DMS53 treated with DMSO at 0.1 percent for 48 hours (cell line): ENCODE measurements around the gene WNT5A.

Experiments
- DNase-seq: peaks from one replicate; lab custom pipeline; 2025; ENCODE audit not compliant: unreplicated experiment; lab: John Stamatoyannopoulos, UW

Gene WNT5A

DNA sequence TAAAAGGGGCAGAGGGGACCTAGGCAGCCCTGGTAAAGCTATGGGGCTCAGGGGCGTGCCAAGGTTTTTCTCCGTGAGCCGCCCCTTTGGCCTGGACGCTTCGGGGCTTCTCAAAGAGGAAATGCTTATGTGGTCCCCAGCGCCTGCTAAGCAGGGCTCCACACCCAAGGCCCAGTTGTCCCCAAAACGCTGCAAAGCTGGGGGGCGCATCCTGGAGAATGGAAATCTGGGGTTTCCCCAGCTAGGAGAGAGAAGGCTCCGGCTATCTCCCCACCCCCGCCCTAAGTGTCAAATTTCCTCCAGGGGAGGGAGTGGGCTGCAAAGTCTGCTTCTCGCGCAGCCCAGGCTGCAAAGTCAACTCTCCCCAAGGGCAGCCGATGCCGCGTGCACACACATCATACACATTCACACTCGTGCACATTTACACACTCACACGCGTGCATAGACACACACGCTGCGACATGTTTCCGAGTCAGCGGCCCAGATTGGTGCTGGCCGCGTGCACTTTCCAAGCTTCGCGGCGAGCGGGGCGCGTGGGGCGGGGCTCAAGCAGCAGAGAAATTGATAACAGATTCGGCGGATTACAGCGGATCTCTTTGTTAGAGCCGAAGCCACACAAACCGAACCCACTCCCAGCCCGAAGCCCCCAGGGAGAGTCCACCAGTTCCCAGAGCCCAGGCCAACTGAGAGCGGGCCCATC is 4.5 kb downstream of the WNT5A start:
- DNase-seq, result no peak

DNA sequence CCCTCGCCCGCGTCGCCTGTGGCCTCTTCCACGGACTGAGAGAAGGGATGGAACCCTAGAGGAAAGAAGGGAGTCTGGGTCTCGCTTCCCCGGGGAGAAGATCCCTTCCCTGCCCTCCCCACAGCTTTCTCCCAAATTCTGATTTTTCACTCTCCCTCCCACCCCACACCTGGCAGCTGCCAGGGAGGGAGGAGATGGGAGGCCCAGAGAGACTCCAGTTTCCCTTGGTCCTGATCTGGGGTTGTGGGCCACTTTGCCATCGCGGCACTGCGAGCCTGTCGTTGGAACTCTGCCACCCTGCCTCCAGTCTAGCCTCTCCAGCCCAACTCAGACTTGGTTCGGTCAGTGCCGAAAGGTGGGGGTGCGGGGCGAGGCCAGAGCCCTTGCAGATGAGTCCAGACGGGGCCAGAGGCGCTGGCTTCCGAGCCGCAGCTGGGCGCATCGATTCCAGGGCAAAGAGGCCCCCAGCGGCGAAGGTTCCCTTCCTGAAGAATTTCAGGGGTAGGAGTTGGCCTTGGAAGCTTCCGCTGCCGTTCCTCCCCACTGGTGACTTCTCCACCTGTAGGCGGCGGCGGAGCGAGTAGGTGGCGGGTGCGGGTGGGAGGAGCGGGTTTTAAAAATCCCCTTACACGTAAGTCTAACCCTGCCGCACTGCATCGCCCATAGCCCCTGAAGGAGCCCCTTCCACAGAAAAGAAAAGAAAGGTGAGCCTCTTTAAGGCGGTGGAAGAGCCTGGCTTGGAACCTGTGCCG is 5.2 kb downstream of the WNT5A start:
- no peak for DNase-seq

DNA sequence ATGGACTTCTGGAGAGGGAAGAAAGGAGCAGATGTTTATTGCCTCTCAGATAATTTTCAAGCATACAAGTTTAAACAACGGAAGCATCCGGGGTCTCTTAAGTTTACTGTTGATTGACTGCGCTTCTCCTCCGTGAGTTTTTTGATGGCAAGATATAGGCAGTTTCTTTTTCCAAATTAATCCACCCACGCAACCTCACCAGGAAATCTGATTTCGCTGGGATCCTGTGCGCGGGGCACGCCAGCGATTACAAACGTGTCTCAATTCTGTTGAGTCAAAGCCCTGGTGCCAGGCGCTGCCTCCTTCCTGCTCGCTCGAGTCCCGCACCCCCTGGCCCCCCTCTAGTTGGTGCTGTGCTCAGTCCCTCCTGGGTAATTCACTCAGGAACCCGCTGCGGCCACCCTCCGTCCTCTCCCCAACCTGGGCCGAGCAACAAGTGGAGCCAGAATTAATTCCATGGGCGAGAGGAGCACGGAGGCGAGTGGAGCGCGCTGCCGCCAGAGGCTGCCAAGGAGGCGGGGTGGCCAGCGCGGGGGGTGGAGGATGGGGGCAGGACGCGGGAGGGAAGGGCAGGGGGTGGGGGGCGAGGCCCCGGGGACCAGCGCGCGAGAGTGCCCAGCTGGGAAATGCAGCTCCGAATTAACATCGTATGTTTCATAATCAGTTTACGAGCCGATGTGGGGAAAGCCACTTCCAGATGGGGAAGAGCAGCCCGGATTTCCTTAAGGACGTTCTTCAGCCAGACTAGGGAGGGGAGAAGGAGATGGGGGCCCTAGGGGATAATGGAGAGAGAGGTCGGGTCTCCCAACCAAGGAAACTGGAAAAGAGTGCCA is 6.0 kb downstream of the WNT5A start:
- DNase-seq, result no peak

DNA sequence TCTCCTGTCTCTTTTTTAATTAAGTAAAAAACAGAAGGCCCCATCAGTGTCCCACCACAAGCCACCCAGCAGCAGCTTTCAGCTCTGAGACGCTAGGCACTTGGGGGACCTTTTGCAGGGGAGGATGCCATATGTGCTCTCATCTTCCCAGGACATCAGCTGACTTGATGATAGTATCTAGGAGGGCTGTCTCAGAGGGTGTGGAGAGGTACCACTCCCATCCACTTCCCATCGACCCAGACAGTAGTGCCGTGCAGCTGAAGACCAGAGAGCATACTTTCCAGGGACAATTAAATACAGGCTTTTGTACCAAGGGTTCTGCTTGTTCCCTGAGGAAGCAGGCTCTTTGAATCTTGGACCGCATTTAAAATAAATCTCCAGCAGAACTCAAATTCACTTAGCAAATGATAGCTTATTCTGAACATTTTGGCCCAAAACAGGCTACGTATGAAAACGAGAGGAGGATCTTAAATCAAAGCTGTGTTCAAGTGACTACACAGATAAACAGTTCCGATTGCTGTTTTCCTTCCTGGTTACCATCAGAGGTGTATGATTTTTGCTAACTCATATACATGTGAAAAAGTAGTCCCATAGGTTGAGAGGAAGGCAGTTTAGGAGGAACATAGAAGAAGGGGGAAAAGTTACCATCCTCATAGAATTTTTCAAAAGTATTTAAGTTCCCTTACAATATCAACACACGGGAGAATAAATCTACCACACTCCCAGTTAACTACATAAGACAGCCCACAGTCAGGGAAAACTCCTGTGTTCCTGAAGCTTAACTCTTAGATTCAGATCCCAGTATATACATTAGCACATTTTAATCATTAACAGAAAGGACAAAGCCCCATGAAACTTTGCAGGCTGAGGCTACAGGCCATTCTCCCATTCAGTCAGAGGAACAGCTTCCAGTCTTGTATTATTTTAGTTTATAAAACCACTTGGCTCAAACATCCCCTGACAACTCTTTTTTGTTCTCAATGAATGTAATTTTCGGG is 9.5 kb downstream of the WNT5A start:
- DNase-seq, result no peak

DNA sequence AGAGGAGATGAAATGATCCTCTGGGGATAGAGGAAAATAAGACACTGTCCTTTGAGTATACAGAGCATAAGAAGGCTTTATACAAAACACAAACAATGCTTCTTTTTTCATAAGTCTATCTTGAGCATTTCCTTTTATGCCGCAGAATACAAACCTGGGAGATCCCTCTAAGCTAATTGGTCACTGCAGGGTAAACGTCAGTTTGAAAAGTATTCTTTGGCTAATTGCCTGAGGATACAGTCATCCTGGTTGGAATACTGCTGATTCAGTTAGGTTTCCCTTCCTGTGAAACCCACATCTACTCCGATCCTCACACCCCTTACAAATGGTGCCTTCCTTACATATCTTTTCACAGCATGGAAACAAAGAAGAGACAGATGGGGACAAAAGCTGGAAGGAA is 10.6 kb downstream of the WNT5A start:
- DNase-seq, result no peak

DNA sequence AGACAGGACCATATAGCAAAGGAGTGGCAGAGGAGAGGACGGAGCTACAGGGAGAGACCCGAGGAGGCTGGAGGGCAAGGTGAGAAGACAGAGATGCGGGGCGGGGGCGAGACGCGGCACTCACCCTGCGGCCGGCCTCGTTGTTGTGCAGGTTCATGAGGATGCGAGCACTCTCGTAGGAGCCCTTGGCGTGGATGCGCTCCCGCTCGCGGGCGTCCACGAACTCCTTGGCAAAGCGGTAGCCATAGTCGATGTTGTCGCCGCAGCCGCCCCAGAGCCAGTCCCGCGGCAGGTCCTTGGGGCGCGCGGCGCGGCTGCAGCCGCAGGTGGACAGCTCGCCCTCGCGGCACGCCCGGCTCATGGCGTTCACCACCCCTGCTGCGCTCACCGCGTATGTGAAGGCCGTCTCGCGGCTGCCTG is 12.9 kb downstream of the WNT5A start:
- no peak for DNase-seq

DNA sequence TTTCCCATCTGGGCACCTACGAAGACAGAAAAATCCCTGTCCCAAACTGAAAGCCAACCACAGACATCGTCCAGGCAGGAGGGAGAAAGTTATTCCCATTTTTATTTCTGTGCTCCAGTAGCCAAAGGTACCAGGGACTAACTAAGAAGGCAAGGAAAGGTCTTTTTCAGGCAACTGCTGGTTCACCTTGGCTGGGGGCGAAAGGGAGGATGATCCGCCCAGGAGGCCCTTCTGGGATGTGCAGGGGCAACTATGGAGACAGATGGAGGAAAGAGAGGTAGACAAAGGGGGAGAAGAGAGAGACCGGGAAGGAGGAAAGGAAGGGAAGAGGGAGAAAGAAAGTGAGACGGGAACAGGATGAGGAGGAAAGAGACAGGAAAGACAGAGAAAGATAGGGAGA is 13.3 kb downstream of the WNT5A start:
- no peak for DNase-seq

DNA sequence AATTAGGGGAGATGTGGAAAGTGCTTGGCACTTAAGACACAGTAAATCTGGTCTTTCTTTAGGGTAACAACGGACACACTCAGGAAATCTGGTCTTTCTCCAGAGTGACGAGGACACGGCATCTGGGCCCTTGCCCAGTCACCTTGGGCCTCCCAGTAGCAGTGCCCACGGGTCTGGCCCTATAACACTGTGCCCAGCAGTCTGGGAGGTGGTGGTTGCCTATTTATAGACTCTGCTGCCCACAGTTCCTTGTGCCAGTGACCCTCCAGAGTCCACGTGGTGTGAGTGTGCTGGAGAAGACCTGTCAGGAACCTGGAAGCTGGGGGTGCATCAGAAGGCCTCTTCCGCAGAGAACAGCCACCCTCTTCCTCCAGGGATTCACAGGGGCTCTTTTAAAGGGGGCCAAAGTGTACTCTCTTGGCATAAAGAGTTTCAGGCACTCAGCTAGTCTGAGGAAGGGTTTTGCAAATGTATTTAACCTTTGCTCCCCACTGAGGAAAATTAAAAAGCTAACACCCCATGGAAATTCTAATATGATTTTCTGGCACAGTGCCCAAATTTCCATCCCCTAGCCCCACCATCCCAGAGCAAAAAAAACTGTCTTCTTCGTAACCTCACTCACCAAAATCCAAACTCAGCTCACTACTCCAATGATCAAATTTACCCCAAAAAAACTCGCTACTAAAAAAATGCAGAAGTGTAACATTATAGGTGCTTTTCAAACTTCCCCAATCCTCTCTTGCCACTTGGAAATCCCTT is 15.4 kb downstream of the WNT5A start:
- no peak for DNase-seq

- no peak for DNase-seq
Measured at GRCh38 chr3:55471084-55471483, 16.0 kb downstream of the WNT5A start.

DNA sequence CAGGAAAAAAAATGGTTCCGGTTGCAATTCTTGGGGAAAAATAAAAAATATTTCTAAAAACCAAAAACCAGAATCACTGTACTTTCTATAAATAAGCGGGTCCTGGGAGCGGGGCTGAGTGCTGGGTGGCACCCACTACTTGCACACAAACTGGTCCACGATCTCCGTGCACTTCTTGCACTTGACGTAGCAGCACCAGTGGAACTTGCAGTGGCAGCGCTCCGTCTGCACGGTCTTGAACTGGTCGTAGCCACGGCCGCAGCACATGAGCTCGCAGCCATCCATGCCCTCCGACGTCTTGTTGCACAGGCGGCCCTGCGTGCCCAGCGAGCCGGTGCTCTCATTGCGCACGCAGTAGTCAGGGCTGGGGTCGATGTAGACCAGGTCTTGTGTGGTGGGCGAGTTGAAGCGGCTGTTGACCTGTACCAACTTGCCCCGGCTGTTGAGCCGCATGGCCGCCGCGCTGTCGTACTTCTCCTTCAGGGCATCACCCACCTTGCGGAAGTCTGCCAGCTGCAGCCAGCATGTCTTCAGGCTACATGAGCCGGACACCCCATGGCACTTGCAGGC is 17.1 kb downstream of the WNT5A start:
- DNase-seq, result no peak

DNA sequence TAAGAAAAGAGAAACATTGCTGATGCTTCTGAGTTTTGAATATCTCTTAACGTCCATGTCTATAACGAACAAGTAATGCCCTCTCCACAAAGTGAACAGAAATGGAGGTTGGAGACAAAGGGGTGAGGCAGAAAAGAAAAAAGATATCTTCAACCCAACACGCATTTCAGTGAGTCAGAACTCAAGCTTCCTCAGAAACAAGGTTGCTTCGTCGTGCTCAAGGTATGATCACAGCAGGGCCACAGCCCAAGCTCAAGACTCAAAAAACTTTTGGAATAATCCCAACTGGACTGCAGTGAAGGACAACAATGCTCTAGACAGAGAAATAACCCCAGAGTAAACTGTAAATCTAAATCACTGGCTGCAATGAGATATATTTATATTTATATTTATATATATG is 18.9 kb downstream of the WNT5A start:
- DNase-seq, result no peak

GRCh38 chr3:55467099-55467498 is 20.0 kb downstream of the WNT5A start:
- no peak for DNase-seq

DNA sequence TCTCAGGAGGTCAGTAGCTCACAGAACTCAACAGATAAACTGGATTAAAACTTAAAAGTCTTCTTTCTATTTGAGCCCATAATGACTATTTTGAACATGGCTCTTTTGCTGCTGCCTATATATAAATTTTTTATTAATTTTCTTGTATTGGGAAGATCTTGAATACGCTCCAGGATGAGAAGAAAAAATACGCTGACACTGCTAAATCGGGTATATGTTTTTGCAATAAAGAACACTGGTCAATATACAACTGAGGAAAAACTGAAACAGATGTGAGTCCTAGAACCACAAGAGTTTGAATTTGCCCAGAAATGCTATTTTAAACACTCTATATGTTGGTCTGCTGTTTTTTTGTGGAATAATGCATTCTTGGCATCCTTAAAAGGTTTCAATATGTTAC is 20.6 kb downstream of the WNT5A start:
- no peak for DNase-seq

GRCh38 chr3:55461896-55462295 is 25.2 kb downstream of the WNT5A start:
- DNase-seq, result no peak

GRCh38 chr3:55459838-55460237 is 27.3 kb downstream of the WNT5A start:
- no peak for DNase-seq

- DNase-seq, result no peak
Measured at GRCh38 chr3:55458181-55458790, 28.8 kb downstream of the WNT5A start.

DNA sequence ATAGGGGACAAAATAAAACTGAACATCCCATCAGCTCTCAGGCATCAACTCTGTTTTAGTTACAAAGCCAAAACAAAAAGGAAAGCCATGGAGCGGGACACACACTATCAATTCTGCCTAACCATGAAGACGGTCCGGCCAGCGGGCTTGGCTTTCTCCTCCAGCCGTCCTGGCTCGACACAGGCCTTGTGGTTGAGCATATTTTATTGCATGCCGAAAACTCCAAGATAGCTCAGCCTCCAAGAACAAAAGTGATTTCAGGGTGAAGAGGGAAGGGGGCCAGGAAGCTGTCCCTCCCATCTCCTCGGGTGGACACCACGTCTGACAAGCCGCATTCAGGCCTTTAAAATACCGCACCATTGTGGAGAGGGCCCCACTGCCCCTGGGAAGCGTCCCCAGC is 31.2 kb downstream of the WNT5A start:
- no peak for DNase-seq

- no peak for DNase-seq
Measured at GRCh38 chr3:55454611-55455010, 32.5 kb downstream of the WNT5A start.

DNA sequence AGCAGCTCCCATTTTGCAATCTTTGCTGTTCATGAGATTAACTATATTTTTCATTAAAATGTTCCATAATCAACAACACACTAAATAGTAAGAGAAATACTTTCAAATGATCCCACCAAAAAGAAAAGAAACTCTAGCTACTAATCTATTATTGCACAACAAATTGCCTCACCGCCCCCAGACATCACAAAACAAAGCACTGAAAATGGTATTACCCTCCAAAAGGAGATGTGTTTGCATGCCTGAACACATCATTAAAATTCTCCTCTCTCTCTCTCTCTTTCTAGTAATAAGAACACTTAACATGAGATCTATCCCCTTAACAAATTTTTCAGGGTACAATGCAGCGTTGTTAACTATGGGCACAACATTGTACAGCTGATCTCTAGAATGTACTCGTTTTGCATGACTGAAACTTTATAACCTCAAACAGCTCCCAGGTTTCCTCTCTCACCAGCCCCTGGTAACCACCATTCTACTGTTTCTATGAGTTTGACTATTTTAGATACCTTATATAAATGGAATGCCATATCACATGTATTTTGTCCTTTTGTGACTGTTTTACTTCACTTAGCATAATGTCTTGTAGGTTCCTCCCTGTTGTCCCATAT is 33.1 kb downstream of the WNT5A start:
- no peak for DNase-seq
